ENCODE data around the gene SEMA4D.

SEMA4D gene

DNA sequence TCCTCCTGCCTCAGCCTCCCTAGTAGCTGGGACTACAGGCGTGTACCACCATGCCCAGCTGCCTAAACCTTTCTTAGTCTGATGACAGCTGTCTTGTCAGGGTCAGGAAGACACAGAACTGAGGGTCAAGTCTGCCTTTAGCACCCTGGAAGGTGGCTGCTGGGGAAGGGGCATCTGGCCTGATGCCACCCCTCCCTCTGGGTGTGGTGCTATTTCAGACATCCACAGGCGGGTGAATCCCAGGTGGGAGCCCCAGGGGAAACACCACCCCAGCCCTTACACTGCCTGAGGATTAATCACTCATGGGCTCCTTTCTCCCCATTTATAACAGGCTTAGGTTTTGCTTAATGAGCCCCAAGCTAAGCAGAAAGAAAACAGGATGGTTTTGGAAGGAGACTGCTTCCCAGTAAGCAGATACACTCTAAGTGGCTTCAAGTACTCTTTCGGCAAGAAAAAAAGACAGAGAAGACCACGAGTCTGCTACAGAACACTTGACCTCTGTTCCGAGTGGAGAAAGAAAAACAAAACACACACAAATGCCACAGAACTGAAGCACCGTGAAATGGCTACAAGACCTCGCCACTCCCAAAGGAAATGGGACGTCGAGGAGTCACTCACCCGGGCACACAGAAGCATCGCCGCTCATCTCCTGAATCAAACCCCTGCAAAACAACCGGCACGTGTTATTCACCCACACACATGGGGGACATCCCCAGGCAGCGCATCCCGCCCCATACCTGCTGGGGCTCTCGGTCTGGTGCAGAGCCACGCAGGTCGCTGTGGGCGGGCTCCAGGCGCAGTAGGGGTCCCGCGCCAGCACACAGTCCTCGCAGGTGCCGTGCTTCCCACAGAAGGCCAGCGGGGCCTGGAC lies 117.2 kb downstream of the SEMA4D start:
- no peak for TF ChIP-seq CTCF (IDR thresholded peaks at IDR 0.05; ENCODE audit: insufficient read depth, low read length, missing control alignments)
- H3K4me3 ChIP-seq (ENCODE audit: low read depth, low read length) = no peak overlapping the region
- ChIA-PET POLR2A (no interaction called here), CTCF (no interaction called here)
- DNase-seq (ENCODE audit: low read depth, low spot score) = no peak

- DNase-seq (ENCODE audit: low read depth, low spot score) = no peak
- ChIA-PET POLR2A (no interaction called here), CTCF (interaction anchor here (1.3 kb wide), 1 partner anchor 170 kb away, joined by 7 read pairs; no protein-coding TSS in a partner anchor)
- H3K4me3 ChIP-seq (ENCODE audit: low read depth, low read length) = no peak overlapping the region
- no peak for TF ChIP-seq CTCF (IDR thresholded peaks at IDR 0.05; ENCODE audit: insufficient read depth, low read length, missing control alignments)
Measured at GRCh38 chr9:89379508-89380115, 118.3 kb downstream of the SEMA4D start.

- no peak for TF ChIP-seq CTCF (IDR thresholded peaks at IDR 0.05; ENCODE audit: insufficient read depth, low read length, missing control alignments)
- DNase-seq (ENCODE audit: low read depth, low spot score) = no peak
- CTCF ChIA-PET = interaction anchor here (1.3 kb wide), 1 partner anchor 170 kb away, joined by 7 read pairs; no protein-coding TSS in a partner anchor
- POLR2A ChIA-PET = no interaction called here
- H3K4me3 ChIP-seq (ENCODE audit: low read depth, low read length) = no peak overlapping the region
Measured at GRCh38 chr9:89379031-89379430, 118.9 kb downstream of the SEMA4D start.

DNA sequence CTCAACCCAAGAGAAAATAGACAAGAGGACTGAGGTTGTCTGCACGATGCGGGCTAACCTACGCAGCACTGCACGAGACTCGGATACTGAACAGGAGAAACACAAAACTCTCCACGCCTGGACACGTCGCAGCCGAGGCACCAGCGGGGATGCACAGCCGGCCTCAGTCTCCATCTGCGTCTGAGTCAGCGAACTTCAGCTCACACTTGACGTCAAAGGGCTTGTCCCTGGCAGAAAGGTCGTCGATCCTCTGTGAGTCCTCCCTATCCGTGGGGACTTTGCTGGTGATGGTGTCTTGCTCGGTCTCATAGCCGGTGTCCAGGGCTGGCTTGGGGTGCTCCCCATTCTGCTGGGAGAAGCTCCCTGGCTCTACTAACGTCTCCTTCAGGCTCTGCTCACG lies 119.4 kb downstream of the SEMA4D start:
- DNase-seq (ENCODE audit: low read depth, low spot score) = no peak
- TF ChIP-seq CTCF (IDR thresholded peaks at IDR 0.05; ENCODE audit: insufficient read depth, low read length, missing control alignments) = no peak
- POLR2A ChIA-PET = no interaction called here
- no peak overlapping the region for H3K4me3 ChIP-seq (ENCODE audit: low read depth, low read length)
- CTCF ChIA-PET = no interaction called here

- CTCF ChIA-PET = no interaction called here
- TF ChIP-seq CTCF (IDR thresholded peaks at IDR 0.05; ENCODE audit: insufficient read depth, low read length, missing control alignments) = no peak
- no peak for DNase-seq (ENCODE audit: low read depth, low spot score)
- no peak overlapping the region for H3K4me3 ChIP-seq (ENCODE audit: low read depth, low read length)
- POLR2A ChIA-PET = no interaction called here
Measured at GRCh38 chr9:89377411-89377810, 120.5 kb downstream of the SEMA4D start.

DNA sequence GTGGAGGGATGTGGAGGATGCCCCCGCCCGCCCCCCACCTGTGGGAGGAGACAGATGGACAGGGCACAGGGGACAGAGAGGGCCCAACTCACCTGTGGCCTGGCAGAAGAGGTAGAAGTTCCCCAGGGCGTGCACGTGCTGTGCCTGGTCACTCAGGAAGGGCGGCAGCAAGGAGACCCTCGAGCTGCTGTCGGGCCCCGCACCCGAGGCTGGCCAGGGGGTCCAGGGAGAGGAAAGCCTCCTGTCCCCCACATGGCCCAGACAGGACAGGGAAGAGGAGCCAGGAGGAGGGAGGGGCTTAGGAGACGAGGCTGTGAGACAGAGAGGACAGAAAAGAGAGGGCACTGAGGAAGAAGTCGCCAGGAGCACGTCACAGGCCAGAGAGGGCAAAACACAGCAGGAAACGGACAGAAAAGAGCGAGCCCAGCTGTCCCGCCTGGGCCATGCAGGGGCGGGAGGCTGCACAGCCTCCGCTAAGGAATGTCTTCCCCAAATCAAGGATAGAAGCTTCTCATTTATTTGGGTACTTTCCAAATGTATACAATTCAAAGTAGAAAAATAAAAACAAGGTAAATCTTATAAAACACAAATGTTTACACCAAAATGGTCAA lies 121.1 kb downstream of the SEMA4D start:
- POLR2A ChIA-PET = no interaction called here
- no peak overlapping the region for H3K4me3 ChIP-seq (ENCODE audit: low read depth, low read length)
- CTCF ChIA-PET = no interaction called here
- DNase-seq (ENCODE audit: low read depth, low spot score) = no peak
- no peak for TF ChIP-seq CTCF (IDR thresholded peaks at IDR 0.05; ENCODE audit: insufficient read depth, low read length, missing control alignments)
